IMR-90 (cell line): Measurements from ENCODE around the gene MGAT4D. TPM values are rescaled to one million over a fixed set of nuclear protein-coding genes. Genes with fewer than 3 reads are reported as not detected.

Experiments used
- ATAC-seq: fragments of 200-7000 bp; cut with Tn5 transposase; 2 replicates; pipeline ENCODE4 v1.9.1; 2020; ENCODE audit warnings: low read depth, mild to moderate bottlenecking, moderate library complexity
- BruUV-seq: library from RNA; stranded (reverse); fragments of 400-500 nt; replicated peaks from 2 replicates; lab custom pipeline; 2021; lab: Mats Ljungman, UMichigan
- CTCF ChIA-PET: fragments of 300-600 bp; formaldehyde crosslinking; extraction: SDS; loops from one replicate; lab custom pipeline; 2021; ENCODE audit warnings: antibody characterized with exemption; lab: Yijun Ruan, JAX
- POLR2A ChIA-PET: fragments of 300-600 bp; sonication (Branson Sonifier 250); formaldehyde crosslinking; loops from one replicate; lab custom pipeline; 2022; ENCODE audit warnings: antibody characterized with exemption; ENCODE audit not compliant: unreplicated experiment; lab: Charles Lee
- DNase-seq: peaks from one replicate; pipeline ENCODE4 v3.0.0; 2013
- H2AFZ ChIP-seq: replicated peaks from 2 replicates; pipeline ENCODE3; 2013; ENCODE audit warnings: low read length, mild to moderate bottlenecking; ENCODE audit not compliant: poor library complexity
- H2AK5ac ChIP-seq: 2 replicates; pipeline ENCODE4 v1.6.1; 2013; ENCODE audit warnings: low read depth, low read length, inconsistent platforms
- H2AK9ac ChIP-seq: replicated peaks from 2 replicates; pipeline ENCODE3; 2013; ENCODE audit warnings: mild to moderate bottlenecking, low read depth, low read length, moderate library complexity; ENCODE audit not compliant: poor library complexity
- H2BK120ac ChIP-seq: 2 replicates; pipeline ENCODE4 v1.6.1; 2013; ENCODE audit warnings: low read depth, low read length, inconsistent platforms
- H2BK15ac ChIP-seq: 3 replicates; pipeline ENCODE4 v1.6.1; 2013; ENCODE audit warnings: low read depth, low read length, inconsistent platforms
- H2BK20ac ChIP-seq: 2 replicates; pipeline ENCODE4 v1.6.1; 2013; ENCODE audit warnings: low read depth, mild to moderate bottlenecking, inconsistent platforms, low read length, moderate library complexity
- H2BK5ac ChIP-seq: 2 replicates; pipeline ENCODE4 v1.6.1; 2013; ENCODE audit warnings: mild to moderate bottlenecking, low read depth, low read length, inconsistent platforms; ENCODE audit not compliant: poor library complexity, severe bottlenecking
- H3K14ac ChIP-seq: replicated peaks from 2 replicates; pipeline ENCODE4 v1.6.1; 2013; ENCODE audit warnings: low read depth, low read length, inconsistent platforms
- H3K18ac ChIP-seq: 2 replicates; pipeline ENCODE4 v1.6.1; 2013; ENCODE audit warnings: low read depth, low read length, control low read depth
- H3K23ac ChIP-seq: 2 replicates; pipeline ENCODE4 v1.6.1; 2013; ENCODE audit warnings: low read depth, low read length, inconsistent platforms
- H3K27ac ChIP-seq: 2 replicates; pipeline ENCODE4 v1.5.1; 2013; ENCODE audit warnings: mild to moderate bottlenecking, control low read depth, low read length; ENCODE audit not compliant: insufficient read depth
- H3K27me3 ChIP-seq: 2 replicates; pipeline ENCODE4 v1.6.1; 2013; ENCODE audit warnings: low read length; ENCODE audit not compliant: control insufficient read depth, insufficient read depth
- H3K36me3 ChIP-seq: 2 replicates; pipeline ENCODE4 v1.6.1; 2013; ENCODE audit warnings: low read length, mixed read lengths; ENCODE audit not compliant: control insufficient read depth, insufficient read depth
- H3K4ac ChIP-seq: 2 replicates; pipeline ENCODE4 v1.6.1; 2013; ENCODE audit warnings: low read depth, low read length, inconsistent platforms
- H3K4me1 ChIP-seq: 2 replicates; pipeline ENCODE4 v1.6.1; 2013; ENCODE audit warnings: low read length, mixed read lengths; ENCODE audit not compliant: control insufficient read depth, insufficient read depth
- H3K4me2 ChIP-seq: 2 replicates; pipeline ENCODE4 v1.6.1; 2013; ENCODE audit warnings: low read depth, mild to moderate bottlenecking, control low read depth, low read length, moderate library complexity
- H3K4me3 ChIP-seq: 2 replicates; pipeline ENCODE4 v1.5.1; 2013; ENCODE audit warnings: low read depth, mild to moderate bottlenecking, control low read depth, low read length, moderate library complexity; ENCODE audit not compliant: insufficient read depth
- H3K56ac ChIP-seq: 2 replicates; pipeline ENCODE4 v1.6.1; 2013; ENCODE audit warnings: low read length, inconsistent platforms; ENCODE audit not compliant: insufficient read depth; ENCODE audit errors: extremely low read depth
- H3K79me1 ChIP-seq, 2 experiments: 2 replicates each; pipeline ENCODE4 v1.6.1; 2013; ENCODE audit warnings: low read length in 2 of 2, inconsistent platforms in 1 of 2, low read depth in 1 of 2
- H3K9ac ChIP-seq: 2 replicates; pipeline ENCODE4 v1.6.1; 2013; ENCODE audit warnings: low read depth, low read length, control low read depth
- H3K9me1 ChIP-seq: 2 replicates; pipeline ENCODE4 v1.6.1; 2013; ENCODE audit warnings: low read length, inconsistent platforms; ENCODE audit not compliant: insufficient read depth
- H3K9me3 ChIP-seq: 2 replicates; pipeline ENCODE4 v1.6.1; 2013; ENCODE audit warnings: low read length; ENCODE audit not compliant: control insufficient read depth, insufficient read depth
- H4K20me1 ChIP-seq: 2 replicates; pipeline ENCODE4 v1.6.1; 2013; ENCODE audit warnings: low read length, inconsistent platforms; ENCODE audit not compliant: insufficient read depth
- H4K5ac ChIP-seq: 2 replicates; pipeline ENCODE4 v1.6.1; 2013; ENCODE audit warnings: mild to moderate bottlenecking, low read depth, low read length, control low read depth
- H4K8ac ChIP-seq, 2 experiments: 2 replicates each; pipeline ENCODE4 v1.6.1; 2013; ENCODE audit warnings: low read depth in 2 of 2, low read length in 2 of 2, control low read depth in 1 of 2, inconsistent platforms in 1 of 2
- H4K91ac ChIP-seq: 2 replicates; pipeline ENCODE4 v1.6.1; 2013; ENCODE audit warnings: low read depth, low read length, inconsistent platforms; ENCODE audit not compliant: insufficient read depth
- CEBPB ChIP-seq: IDR thresholded peaks from 2 replicates; pipeline ENCODE4 v1.6.1; 2012; ENCODE audit warnings: low read depth, low read length, improper control_type of control experiment
- MAFK ChIP-seq: IDR thresholded peaks from 2 replicates; pipeline ENCODE4 v1.6.1; 2012; ENCODE audit warnings: low read depth, low read length, improper control_type of control experiment
- MAZ ChIP-seq: IDR thresholded peaks from 2 replicates; pipeline ENCODE4 v1.6.1; 2012; ENCODE audit warnings: low read depth, mild to moderate bottlenecking, low read length, improper control_type of control experiment, moderate library complexity, borderline replicate concordance
- WGBS, 2 experiments: methylation state at CpG; one replicate each; pipeline versions ENCODE4 v1.1.5 to v1.1.7; 2013; ENCODE audit warnings: missing lambda C conversion rate in 2 of 2; ENCODE audit not compliant: insufficient read length in 1 of 2; ENCODE audit errors: extremely low coverage in 2 of 2; 5-methylcytosine and 5-hydroxymethylcytosine counted together
- dilution Hi-C: fragments of 300-500 bp; cut with HindIII; formaldehyde crosslinking; loops from one replicate; pipeline ENCODE4 v1.14.3; 2018; ENCODE audit warnings: low sequenced_read_pairs; ENCODE audit not compliant: unreplicated experiment
- in situ Hi-C: fragments of 300-500 bp; cut with MboI; formaldehyde crosslinking; loops from 3 replicates; pipeline ENCODE4 v1.14.3; 2019; ENCODE audit warnings: low sequenced_read_pairs, inconsistent platforms, mixed read lengths
- intact Hi-C: fragments of 100-400 bp; cut with micrococcal nuclease; formaldehyde crosslinking; loops from 2 replicates; pipeline ENCODE4 v1.10.0; 2022
- polyA plus RNA-seq, 3 experiments: library from polyadenylated mRNA; depleted of rRNA; stranded (reverse); fragments of >200 nt; gene quantifications; 2 replicates each; pipeline ENCODE4 v1.2.3, GENCODE V29; 2012; ENCODE audit warnings: low replicate concordance in 1 of 3
- total RNA-seq: library from RNA; depleted of rRNA; stranded (reverse); fragments of >200 nt; gene quantifications from 2 replicates; pipeline ENCODE4 v1.2.3, GENCODE V29; 2012

The MGAT4D gene
- total and polyA plus RNA-seq, 2 of the 4 experiments (the other 2 are of a cell fraction), result not detected

DNA sequence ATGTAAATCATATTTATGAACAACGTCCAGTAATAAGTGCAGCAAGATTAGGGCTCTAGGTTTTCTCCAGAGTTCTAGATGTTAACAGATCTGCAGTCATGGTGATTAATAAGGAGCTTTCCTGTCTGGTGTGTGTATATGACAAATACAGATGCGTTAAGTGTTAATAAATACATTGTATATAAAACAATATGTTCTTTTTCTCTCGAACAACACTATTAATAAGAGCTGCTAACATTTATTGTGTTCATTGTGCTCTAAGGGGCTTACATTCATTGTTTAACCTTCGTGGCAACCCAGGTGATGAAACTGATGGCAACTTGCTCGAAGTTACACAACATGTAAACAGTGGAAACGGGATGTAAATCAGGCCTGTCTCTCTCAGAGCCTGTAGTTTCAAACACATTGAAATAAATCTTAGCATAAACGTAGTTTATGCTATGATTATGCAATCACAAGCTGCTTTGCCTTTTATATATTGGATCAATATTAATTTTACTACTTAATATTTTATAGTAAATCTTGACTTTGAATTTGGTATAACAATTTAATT is 70.1 kb downstream of the MGAT4D start:
- Histone ChIP-seq H3K18ac (no peak overlapping the region), H3K9me3 (no peaks in the 10 kb centered on the region), H2AFZ (peak overlapping the region; percentile 98), H3K4me1 (no peaks in the 10 kb centered on the region), H3K9ac (no peak overlapping the region), H2BK5ac (no peak overlapping the region), H4K20me1 (no peaks in the 10 kb centered on the region), H3K27me3 (peaks cover 13% of the 10 kb centered on the region), H3K36me3 (no peaks in the 10 kb centered on the region), H3K4me2 (peak overlapping the region; percentile 97), H3K9me1 (no peaks in the 10 kb centered on the region), H2BK120ac (no peak overlapping the region), H3K27ac (no peak overlapping the region), H3K4ac (no peak overlapping the region), H3K79me1 (no peaks in the 10 kb centered on the region), H4K8ac (no peak overlapping the region), H3K23ac (no peak overlapping the region), H3K14ac (no peak overlapping the region), H4K91ac (no peak overlapping the region), H2AK9ac (no peak overlapping the region), H3K56ac (no peak overlapping the region), H2BK20ac (no peak overlapping the region), H3K4me3 (peak overlapping the region; percentile 79), H2BK15ac (no peak overlapping the region), H4K5ac (no peak overlapping the region), H2AK5ac (no peak overlapping the region)
- intact Hi-C loops, result loop anchor here (2.0 kb wide), 1 partner anchor 423 kb away; no protein-coding TSS in a partner anchor
- WGBS, 2 experiments, result no CpG with 5 or more reads among the region's 7 CpGs
- BruUV-seq, result no TSS peak
- in situ Hi-C loops, result no loop called here
- ChIA-PET POLR2A (no interaction called here), CTCF (interaction anchor here (0.5 kb wide), 1 partner anchor 97 kb away, joined by 3 read pairs; no protein-coding TSS in a partner anchor)
- TF ChIP-seq CEBPB (peak; percentile 74), MAFK (no peak), MAZ (no peak)
- ATAC-seq, result no peak
- DNase-seq, result peak; percentile 23
- dilution Hi-C loops, result no loop called here
